HTR-8/SVneo (cell line): ENCODE measurements around the gene TWIST1.

Experiments used
- DNase-seq: peaks from one replicate; pipeline ENCODE4 v3.0.0; 2011; ENCODE audit warnings: low spot score, mixed read lengths; ENCODE audit not compliant: insufficient read length
- FAIRE-seq: peaks from 2 replicates; lab custom pipeline; 2011; peaks lifted over from hg19 to GRCh38; lab: Jason Lieb, UNC

TWIST1 gene

DNA sequence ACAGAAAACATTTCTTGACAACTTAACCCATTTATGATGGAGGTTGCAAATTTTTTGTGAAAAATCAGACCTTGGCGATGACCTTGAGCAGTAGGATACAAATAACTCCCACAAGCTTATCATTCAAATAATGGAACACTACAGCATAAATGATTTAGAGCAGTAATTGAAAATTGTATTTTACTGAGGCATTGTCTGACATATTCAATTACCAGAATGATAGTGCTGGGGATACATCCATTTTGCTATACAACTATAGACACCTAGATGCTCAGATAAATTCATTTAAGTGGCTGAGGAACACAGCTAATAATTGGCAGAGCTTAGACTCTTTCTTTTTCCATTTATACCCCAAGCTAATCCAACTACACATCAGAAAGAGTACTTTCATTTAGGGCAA, 18.9 kb downstream of the TWIST1 start:
- FAIRE-seq (no peak), DNase-seq (no peak)

DNA sequence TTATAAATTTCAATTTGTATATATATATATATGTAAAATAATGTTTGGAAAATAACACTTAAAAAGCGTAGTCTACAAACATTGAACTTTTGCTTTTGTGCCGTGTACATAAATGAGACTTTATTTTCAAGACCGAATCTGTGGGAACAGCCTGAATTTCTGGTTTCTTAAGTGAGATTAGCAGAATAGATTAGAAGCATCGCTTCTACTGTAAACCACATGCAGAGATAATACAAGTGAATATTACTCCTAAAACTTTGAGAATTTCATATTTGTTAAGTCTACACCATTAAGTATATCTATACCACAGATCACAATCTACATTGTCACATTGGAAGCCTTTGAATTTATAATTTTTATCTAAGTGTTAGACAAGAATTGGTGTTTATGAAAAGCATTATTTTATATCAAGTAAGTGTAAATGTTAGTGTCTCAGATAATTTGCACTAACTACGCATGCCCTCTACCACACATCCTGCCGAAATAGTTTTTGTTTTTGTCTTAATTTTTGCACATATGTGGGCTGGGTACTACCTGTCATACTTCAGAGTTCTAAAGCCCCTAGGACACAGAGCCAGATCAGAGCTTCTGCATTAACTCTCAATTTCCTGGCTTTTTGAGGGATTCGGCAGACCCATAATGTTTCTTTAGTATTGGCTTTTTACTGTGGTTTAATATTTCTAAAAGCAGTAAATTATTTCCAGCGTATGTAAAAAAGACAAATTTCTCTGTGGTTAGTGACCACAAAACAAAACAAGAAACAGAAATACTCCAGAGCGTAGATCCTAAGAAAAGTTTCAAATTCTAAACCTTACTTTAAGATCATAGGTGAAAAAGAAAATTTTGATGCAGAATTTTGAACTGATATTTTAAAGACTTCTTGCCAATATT, 20.0 kb downstream of the TWIST1 start:
- FAIRE-seq (no peak), DNase-seq (no peak)

DNA sequence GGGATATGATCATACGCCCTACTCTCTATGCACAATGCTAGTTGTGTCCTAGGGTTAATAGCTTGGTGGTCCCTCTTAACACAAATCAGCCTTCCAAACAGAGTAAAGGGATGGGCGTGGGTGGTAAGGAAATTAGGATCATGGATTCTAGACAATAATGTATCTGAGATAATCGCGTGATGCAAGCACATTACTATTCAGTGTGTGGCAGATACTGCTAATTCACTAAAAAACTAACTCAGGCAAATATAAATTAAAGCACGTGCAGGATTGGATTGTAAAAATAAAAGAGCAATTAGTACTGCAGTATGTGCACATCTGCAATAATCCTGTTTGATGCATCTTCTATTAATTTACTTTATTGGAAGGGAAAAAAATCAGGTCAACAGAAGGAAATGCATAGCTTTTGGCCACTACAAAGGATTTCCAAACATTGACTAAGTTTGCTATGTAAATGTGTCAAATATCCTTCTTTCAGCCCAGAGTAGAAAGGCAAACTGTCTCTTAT, 22.0 kb downstream of the TWIST1 start:
- DNase-seq (no peak), FAIRE-seq (no peak)

DNA sequence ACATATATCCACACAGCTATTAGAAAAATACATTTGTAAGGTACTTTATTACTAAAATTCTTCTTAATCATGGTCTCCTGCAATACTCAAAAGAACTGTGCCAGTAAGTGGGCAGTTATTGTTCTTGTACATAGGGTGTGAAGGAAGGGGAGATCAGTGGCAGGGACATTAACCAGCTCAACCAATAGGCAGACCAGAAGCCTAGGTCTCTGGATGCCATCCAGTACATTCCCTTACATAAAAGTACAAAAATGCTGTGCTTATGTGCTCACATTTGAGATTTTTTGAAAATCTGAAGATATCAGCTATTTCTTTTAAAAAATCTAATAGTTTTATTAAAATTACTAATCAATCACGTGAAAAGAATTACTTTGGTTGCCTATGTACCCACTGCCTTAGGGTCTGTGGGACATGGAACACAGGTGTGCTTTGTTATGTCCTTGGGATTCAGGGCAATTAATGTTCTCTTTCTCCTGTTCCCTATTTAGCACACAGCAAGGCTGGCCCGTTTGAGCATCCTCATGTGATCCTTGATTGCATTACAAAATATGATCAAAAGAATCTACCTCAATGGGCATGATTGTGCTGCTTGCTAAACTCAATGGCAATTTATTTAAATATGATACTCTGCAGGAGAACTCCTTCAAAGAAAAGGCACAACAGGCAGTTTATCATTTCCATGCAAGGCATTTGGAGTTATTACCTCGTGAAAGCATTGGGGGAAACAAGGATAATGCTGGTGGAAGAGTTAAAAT, 22.7 kb downstream of the TWIST1 start:
- no peak for FAIRE-seq
- DNase-seq = no peak

- no peak for DNase-seq
- FAIRE-seq = no peak
These were observed 23.3 kb downstream of the TWIST1 start for GRCh38 chr7:19094138-19094537.

DNA sequence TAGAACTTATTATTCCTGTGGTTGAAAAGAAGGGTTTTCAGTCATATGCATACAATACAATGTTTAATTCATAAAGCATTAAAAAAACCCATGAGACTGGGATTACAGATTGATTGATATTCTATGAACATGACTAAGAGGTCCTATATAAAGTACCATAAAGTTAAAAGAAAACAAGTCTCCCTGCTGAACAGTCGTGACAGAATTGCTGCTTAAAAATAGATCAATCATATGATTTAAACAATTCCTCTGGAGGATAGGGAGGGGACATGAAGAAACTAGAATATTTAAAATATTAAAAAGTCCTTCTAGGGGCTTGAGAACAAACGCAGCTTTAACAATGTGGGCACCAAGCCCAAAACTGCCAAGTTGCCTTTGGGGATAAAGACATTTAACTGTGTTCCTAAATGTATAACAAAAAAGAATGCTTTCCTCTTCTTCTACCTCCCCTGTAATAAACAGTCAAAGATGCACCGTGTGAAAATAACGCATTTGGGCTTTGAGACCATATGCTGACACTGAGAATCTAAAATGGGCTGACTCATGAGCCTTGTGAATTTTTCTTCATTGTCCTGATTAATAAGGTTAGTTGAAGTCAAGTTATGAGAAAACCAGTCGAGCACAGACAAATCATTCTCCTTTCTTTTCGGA, 25.8 kb downstream of the TWIST1 start:
- FAIRE-seq = no peak
- no peak for DNase-seq

- FAIRE-seq (no peak), DNase-seq (no peak)
These were observed 26.9 kb downstream of the TWIST1 start for GRCh38 chr7:19090526-19090925.

DNA sequence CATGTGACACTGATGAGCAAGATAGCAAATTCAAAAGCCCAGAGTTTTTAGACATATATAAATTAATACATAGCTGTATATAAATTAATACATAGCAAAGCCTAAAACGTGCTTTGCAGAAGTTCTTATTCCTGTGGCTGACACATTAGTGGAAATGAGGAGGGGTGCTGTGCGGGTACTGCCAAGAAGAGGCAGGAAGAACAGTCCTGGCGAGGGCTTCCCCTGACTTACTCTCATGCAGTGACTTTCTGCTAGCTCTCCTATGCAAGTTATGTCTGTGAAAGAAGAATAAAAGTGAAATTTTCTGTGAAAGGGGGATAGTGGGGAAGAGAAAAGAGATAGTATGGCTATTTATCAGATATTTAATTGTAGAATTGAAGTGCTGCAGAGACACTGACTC, 27.6 kb downstream of the TWIST1 start:
- FAIRE-seq = no peak
- no peak for DNase-seq

- no peak for DNase-seq
- no peak for FAIRE-seq
These were observed 28.1 kb downstream of the TWIST1 start for GRCh38 chr7:19089378-19089777.

- DNase-seq (no peak), FAIRE-seq (peak; percentile 28)
These were observed 37.3 kb downstream of the TWIST1 start for GRCh38 chr7:19080093-19080492.

DNA sequence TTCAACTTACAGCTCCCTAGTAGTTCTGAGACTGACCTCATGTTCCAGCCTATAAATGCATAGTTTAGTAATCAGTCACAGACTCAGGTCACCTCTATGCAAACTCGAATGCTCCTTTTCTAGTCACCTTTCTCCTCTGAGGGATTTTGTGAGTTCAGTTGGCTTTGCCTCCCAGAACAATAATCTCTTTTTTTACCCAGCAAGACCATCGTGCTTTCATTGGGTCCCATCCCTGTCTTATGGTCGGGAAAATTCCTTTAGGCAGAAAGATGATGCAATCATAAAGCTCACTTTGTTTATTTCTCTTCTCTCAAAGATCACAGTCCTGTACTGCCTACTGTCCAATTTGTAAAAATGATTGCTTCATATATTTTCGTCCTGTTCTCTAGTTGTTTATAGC, 38.4 kb downstream of the TWIST1 start:
- DNase-seq = peak; percentile 2

GRCh38 chr7:19069842-19070241, 47.6 kb downstream of the TWIST1 start:
- FAIRE-seq (no peak), DNase-seq (no peak)

More for the DNA sequence above, 38.4 kb downstream of the TWIST1 start:
- FAIRE-seq = no peak

GRCh38 chr7:19066170-19066569, 51.3 kb downstream of the TWIST1 start:
- no peak for FAIRE-seq
- no peak for DNase-seq
